Sigmoid colon (tissue), 4 donors: ENCODE results near the gene ZNF322.

Source experiments
- CTCF ChIP-seq, 4 experiments: fragments of 450-650 bp in 3 of 4; fragments of 200-600 bp in 1 of 4; IDR thresholded peaks; one replicate each; pipeline ENCODE4 v1.5.1; 2016 to 2019; ENCODE audit warnings: antibody characterized with exemption in 4 of 4, mild to moderate bottlenecking in 3 of 4, moderate library complexity in 2 of 4
- EP300 ChIP-seq, 4 donors: sonication (generic); formaldehyde crosslinking; IDR thresholded peaks; one replicate each; pipeline ENCODE4 v1.6.1; 2017; ENCODE audit warnings: antibody characterized with exemption in 4 of 4
- POLR2A ChIP-seq, 2 donors: fragments of 450-650 bp; IDR thresholded peaks; one replicate each; pipeline ENCODE4 v1.6.1; 2016; ENCODE audit warnings: antibody characterized with exemption in 2 of 2, mild to moderate bottlenecking in 2 of 2, moderate library complexity in 2 of 2
- POLR2AphosphoS5 ChIP-seq, 4 donors: sonication (generic); formaldehyde crosslinking; IDR thresholded peaks; one replicate each; pipeline ENCODE4 v1.6.1; 2017; ENCODE audit warnings: antibody characterized with exemption in 4 of 4

GRCh38 chr6:26597821-26598220 is 61.7 kb downstream of the ZNF322 start:
- TF ChIP-seq POLR2A (IDR thresholded peaks at IDR 0.05) (no peak), EP300 (IDR thresholded peaks at IDR 0.05) (no peak), CTCF (IDR thresholded peaks at IDR 0.05) (no peak), POLR2AphosphoS5 (IDR thresholded peaks at IDR 0.05) (no peak)
